ENCODE results near the gene SFXN1.
"Not testable (repeated sequence)": the region's sequence is repeated elsewhere in the genome, so short reads cannot be mapped to it uniquely, and the experiment has no call there.

Gene SFXN1

DNA sequence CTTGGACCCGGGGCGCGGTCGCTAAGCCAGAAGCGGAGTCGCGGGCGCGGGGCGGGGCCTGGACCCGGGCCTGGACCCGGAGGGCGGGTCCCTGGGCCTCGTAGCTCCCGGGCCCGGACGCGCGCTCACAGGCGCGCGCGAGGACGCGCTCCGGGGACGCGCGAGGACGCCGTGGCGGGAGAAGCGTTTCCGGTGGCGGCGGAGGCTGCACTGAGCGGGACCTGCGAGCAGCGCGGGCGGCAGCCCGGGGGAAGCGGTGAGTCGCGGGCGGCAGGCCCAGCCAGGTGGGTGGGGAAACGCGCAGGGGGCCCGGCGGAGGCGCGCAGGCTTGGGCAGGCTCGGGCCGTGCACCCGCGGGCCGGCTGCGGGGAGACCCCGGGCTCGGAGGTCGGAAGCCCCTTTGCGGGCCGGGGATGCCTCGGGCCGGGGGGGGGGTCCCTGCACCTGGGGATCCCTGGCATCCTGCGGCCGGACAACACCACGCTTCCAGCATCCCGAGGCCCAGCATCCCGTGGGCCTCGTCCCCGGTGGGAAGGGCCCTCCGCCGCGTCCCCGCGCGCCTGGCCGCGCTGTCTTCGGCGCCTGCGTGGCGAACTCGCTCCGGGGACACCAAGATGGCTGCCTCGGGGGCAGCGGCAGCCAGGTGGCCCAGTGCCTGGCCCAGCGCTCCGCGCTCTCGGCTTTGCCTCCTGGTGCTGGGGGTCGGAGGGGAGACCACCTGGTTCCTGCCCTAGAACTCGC, at the start of gene SFXN1:
Gene SFXN1, plus strand, starts transcription at position 177 of the 741 bp plus-strand sequence. CDS start 13,544 bp downstream, outside the sequence.
- DNase-seq (ENCODE audit: low spot score): peak; percentile 97

DNA sequence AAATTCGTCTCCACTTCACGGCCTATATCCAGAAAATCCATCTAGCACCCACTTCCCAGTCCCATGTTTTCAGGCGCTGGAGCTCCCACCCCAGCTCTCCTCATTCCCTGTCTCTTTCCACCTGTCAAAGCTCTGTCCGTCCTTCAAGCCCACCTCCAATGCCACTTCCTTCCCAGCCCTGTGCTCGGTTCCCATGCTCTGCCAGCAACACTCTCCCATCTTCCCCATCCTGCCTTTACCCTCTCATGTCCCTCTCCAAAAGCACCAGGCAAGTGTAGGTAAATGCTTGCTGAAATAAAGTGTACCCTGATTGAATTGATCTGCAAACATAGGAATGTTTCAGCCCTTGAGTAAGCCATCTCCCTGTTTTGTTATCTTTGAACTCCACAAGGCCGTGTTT, 43.6 kb upstream of the SFXN1 start:
- no peak for DNase-seq (ENCODE audit: low spot score)

DNA sequence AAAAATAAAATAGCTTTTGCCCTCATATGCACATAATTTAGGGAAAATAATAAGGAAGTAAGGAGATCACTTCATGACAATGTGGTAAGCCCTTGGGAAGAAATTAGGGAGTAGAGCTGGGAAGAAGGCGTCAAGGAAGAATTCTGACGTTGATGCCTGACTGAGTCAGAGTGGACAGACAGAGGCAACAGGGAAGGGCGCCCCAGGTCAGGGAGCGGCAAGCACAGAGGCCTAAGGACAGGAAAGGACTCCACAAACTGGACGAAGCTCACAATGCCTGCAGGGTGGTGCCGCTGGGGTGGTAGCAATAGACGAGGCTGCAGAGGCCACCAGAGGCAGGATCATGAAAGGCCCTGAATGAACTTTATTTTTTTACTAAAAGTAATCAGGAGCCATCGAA, 42.0 kb upstream of the SFXN1 start:
- DNase-seq (ENCODE audit: low spot score): no peak

DNA sequence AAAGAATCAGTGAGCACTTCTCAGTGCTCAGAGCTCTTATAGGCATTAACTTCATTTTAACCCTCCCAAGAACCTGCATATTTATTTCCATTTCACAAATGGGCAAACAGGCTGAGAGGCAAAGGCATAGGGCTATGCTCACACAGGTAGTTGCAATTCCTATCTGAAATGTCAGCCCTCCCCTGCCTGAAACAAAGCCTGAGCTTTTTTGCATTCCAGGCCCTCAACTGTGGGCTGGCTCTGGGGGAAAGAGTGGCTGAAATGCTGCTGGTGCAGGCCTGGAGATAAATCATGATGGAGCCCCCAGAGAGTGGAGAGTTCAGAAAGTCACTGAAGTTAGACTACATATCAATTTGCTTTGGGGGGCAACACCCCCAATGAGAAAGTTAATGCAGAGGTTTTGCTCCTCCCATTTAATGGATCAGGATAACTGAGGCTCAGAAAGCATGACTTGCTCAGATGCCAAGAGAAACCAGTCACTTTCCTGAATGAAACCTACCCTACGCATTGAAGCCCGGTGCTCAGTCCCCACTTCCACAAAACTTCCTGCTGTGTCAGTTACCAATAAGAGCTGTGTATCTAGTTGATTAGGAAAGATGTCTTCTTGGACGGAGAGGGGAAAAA, 40.0 kb upstream of the SFXN1 start:
- DNase-seq (ENCODE audit: low spot score): no peak

DNA sequence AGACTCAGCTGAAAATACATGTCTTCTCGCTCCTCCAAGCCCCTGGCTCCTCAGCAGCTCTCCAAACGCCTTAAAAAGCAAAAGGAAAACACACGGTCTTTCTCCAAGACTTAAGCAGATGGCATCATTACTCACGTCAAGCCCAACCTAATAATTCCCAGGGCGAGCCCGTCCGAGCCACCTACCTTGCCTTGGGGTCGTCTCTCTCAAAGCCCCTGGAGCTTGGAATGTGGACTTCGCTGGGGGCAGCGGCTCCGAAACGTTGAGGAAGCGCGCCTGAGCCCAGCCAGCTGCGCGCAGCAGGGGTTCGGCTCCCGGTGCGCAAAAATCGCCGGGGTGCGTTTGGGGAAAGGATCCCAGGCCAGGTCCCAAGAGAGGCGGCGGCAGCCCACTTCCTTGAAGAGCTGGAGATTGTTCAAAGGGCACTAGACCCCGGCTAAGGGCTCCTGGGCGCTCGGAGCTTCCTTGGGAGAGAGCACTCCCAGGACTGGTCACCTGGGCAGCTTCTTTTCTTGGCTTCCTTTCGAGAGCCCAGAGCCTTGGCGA, 34.8 kb upstream of the SFXN1 start:
- peak; percentile 20 for DNase-seq (ENCODE audit: low spot score)

DNA sequence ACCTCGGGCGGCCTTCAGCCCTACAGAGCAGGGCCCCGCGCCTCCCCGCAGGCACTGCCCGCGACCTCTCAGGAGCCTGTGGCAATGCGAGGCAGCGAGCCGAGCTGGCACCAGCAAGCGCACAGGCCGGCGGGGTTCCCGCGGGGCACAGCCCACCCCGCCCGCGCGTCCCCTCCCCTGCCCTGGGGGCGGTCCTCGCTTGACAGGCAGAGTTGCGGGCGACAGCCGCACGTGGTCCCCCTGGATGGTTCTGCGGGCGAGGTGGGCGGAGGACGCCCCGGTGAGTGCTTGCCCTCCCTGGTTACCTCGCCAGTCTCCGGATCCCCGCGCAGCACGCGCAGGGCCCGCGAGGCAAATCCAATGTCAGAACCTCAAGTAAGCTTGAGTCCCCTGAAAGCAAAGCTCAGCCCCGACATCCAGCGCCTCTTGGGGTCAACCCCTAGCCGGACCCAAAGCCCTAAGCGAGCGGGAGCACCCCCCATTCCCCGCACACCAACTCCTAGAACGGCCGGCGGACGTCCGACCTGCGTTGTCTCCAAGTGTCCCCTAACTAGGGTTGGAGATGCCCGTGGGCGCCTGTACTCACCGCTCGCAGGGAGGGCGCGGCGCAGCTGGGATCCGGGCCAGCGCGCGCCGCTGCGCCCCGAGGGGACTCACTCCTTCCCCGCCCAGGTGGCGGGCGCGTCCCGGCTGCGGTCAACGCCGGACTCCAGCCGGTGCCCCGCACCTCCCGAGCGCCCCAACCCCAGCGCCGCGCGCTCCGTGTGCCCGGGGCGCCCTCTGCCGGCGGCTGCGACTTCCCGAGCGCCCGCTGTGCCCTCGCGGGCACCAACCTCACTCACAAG, 34.1 kb upstream of the SFXN1 start, which contains the start of gene DRD1:
Gene DRD1, minus strand, starts transcription at position 123 of the 845 bp plus-strand sequence. CDS start 1,083 bp downstream, outside the sequence.
- DNase-seq (ENCODE audit: low spot score): peak; percentile 89

DNA sequence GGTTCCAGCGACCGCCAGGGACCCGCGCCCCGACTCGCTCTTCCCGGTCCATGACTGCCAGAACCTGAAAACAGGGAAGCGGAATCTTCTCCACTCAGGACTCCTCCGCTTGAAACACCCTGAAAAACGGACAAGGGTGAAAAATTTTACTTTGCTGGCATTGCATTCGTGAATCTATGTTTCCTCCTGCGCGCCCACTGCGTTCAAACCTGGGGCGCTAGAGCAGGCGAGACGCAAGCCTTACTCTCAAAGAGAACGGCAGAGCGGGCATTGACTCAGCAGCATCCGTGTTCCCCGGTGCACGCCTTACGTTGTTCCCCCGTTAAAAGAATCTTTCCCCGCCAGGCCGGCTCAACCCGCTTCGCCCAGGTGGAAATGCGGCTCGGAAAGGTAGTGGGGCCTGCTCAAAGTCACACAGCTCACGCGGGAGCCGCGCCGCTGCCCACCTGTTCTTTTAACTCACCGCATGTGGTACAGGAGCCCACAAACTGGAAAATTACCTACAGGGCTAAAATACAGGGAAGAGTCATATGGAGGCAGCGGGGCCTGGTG, 33.4 kb upstream of the SFXN1 start:
- no peak for DNase-seq (ENCODE audit: low spot score)

DNA sequence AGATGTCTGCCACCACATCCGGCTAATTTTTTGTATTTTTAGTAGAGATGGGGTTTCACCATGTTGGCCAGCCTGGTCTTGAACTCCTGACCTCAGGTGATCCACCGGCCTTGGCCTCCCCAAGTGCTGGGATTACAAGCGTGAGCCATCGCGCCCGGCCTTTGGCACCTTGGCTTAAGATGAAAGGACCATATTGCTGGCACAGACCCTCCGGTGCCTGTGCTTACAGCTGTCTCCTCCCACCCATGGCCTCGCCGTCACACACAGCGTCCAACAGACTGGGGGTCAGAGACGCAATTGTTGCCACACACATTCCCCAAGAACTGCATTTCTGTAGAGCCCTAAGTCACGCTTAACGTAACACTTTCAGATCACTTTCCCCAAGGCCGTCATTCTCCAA, 32.0 kb upstream of the SFXN1 start:
- DNase-seq (ENCODE audit: low spot score): not testable (repeated sequence)

DNA sequence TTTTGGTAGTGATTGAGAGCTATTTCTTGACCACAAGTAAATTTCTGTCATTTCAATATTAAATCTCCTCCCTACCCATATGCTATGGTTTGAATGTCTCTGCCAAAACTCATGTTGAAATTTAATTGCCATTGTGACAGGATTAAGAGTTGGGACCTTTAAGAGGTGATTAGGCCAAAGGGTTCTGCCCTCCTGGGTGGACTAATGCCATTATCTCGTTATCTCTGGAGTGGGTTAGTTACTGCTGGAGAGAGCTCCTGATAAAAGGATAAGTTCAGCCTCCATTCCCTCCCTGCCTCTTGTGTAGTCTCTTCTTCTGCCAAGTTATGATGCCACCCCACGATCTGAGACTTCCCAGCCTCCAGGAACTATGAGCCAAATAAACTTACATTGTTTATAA, 30.8 kb upstream of the SFXN1 start:
- DNase-seq (ENCODE audit: low spot score): no peak

DNA sequence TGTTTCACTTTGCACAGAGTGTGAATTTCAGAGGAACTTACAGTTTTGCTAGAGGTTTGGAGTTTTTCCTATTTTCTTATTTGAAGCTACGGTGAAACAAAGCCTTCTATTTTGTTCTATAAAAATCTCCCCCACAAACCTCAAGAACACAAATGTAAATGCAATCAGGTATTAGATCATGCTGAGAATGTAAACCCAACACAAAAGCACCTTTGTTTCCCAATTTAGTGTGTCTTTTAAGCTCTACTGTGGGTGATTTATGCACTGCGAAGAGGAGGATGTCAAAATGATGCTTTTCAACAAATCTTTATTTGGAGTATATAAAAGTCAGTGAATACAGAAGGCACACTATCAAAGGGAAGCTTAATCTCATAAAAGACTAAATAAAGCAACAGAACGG, 30.1 kb upstream of the SFXN1 start:
- no peak for DNase-seq (ENCODE audit: low spot score)

GRCh38 chr5:175452166-175452565, 26.2 kb upstream of the SFXN1 start:
- DNase-seq (ENCODE audit: low spot score): no peak

DNA sequence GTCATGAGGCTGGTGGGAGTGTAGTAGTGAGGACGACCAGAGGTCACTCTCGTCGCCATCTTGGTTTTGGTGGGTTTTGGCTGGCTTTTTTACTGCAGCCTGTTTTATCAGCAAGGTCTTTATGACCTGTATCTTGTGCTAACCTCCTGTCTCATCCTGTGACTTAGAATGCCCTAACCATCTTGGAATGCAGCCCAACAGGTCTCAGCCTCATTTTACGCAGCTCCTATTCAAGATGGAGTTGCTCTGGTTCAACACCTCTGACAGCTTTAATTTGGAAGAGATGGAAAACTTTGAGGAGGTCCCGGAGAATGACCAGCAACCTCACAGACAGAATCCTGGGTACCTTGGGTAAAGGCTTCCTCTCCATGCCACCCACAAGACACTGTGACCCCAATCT, 24.0 kb upstream of the SFXN1 start:
- not testable (repeated sequence) for DNase-seq (ENCODE audit: low spot score)

DNA sequence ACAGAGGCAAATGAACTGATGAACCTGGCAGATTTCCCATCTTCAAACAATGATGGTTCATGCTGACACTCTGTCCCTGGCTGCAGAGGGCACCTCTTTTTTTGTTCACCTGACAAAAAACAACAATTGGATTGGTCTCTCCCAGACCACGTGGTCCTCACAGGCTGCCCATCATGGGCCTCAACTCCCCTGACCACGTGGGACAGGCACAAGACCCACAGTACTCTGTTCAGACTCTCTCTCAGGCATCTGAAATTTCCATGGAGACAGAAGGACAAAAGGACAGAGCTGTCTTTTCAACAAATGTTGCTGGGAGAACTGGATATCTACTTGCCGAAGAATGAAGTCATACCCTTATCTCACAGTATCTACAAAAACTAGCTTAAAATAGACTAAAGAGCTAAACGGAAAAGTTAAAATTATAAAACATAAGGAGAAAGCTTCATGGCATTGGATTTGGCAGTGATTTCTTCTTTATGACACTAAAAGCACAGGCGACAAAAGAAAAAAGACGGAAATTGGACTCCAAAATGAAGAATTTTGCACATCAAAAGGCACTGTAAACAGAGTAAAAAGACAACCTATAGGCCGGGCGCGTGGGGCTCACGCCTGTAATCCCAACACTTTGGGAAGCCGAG, 22.1 kb upstream of the SFXN1 start:
- DNase-seq (ENCODE audit: low spot score): no peak

- no peak for DNase-seq (ENCODE audit: low spot score)
These were observed 20.9 kb upstream of the SFXN1 start for GRCh38 chr5:175457466-175457865.

DNA sequence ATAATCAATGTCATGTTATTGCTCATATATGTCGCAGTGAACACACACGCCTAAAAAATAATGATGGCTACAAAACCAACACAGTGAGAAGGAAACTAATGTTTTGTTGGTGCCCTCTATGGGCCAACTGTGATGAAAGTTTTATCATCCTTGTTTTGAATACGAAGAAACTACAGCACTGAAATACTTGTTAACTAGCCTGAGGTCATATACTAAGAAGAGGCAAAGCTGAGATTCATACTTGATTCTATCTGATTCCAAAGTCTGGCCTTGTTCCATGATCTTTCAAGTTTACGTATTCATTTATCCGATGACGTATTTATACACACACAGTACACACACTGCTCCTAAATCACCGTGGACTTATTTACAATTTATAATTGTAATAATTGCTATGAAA, 18.2 kb upstream of the SFXN1 start:
- no peak for DNase-seq (ENCODE audit: low spot score)

DNA sequence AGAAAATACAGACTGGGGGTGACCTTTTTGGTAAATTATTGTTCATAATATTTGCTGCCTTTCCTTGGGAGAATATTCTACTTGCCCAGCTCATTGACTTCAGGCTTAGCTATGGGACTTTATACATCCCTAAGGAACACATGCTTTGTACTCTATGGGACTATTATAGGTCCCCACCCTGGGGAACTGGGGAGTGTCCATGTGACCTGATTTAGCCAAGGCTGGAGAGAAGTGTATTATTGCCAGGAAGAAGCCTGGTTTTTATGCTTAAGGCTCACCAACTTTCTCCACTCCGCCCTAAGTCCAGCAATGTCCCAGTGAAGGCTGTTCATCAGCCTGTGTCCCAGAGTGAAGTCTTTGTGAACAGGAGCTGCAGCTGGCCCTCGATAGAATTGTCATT, 17.8 kb upstream of the SFXN1 start:
- no peak for DNase-seq (ENCODE audit: low spot score)

DNA sequence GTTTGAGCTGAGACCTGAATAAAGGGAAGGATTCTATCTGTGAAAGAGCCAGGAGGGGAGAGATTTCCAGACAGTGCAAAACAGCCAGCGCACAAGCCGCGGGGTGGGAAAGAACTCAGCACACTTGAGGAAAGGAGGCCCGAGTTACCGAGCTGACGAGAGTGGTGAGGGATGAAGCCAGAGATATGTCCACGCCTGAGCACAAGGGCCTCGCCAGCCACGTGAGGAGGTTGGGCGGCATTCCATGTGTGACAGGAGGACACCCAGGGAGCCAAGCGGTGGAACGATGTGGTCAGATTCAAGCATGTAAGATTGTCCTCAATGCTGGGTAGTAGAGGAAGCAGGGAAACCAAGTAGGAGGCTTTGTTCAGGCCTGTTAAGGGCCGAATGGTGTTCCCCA, 17.0 kb upstream of the SFXN1 start:
- DNase-seq (ENCODE audit: low spot score): no peak

GRCh38 chr5:175463641-175464040, 14.7 kb upstream of the SFXN1 start:
- no peak for DNase-seq (ENCODE audit: low spot score)

- DNase-seq (ENCODE audit: low spot score): peak; percentile 59
These were observed 14.1 kb upstream of the SFXN1 start for GRCh38 chr5:175464074-175464941.

DNA sequence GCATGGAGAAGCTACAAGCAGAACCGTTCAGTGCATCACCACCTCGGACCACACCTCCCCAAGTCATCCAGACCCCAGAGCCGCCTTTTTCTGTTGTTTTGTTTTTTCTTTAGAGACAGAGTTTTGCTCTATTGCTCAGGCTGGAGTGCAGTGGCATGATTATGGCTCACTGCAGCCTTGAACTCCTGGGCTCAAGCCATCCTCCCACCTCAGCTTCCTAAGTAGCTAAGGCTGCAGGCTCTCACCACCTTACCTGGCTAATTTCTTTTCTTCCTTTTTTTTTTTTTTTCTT, 13.5 kb upstream of the SFXN1 start:
- no peak for DNase-seq (ENCODE audit: low spot score)

DNA sequence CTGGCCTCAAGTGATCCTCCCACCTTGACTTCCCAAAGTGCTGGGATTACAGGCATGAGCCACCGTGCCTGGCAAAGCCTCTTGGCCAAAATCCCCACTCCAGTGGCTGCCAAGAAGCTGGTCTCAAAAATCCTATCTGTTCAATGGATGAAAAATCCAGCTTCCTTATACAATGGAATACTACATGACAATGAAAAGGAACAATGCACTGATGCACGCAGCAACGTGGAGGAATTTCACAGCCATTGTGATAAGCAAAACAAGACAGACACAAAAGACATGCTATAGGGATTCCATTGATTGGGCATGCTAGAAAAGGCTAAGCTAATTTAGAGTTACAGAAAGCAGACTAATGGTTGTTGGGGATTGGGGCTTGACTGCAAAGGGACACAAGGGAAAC, 13.1 kb upstream of the SFXN1 start:
- DNase-seq (ENCODE audit: low spot score): no peak

Data from AG08396 (cell line).